NOMO-1 treated with dmso at 0.1 percent for 144 hours (cell line): ENCODE data around the gene TK1.
A peak's percentile ranks its signal among the peaks of the same experiment; 100 is the strongest.
"Not testable (repeated sequence)": the region's sequence is repeated elsewhere in the genome, so short reads cannot be mapped to it uniquely, and the experiment has no call there.

Experiments used
- DNase-seq: peaks from one replicate; lab custom pipeline; 2025; ENCODE audit not compliant: unreplicated experiment; lab: John Stamatoyannopoulos, UW

The TK1 gene

DNA sequence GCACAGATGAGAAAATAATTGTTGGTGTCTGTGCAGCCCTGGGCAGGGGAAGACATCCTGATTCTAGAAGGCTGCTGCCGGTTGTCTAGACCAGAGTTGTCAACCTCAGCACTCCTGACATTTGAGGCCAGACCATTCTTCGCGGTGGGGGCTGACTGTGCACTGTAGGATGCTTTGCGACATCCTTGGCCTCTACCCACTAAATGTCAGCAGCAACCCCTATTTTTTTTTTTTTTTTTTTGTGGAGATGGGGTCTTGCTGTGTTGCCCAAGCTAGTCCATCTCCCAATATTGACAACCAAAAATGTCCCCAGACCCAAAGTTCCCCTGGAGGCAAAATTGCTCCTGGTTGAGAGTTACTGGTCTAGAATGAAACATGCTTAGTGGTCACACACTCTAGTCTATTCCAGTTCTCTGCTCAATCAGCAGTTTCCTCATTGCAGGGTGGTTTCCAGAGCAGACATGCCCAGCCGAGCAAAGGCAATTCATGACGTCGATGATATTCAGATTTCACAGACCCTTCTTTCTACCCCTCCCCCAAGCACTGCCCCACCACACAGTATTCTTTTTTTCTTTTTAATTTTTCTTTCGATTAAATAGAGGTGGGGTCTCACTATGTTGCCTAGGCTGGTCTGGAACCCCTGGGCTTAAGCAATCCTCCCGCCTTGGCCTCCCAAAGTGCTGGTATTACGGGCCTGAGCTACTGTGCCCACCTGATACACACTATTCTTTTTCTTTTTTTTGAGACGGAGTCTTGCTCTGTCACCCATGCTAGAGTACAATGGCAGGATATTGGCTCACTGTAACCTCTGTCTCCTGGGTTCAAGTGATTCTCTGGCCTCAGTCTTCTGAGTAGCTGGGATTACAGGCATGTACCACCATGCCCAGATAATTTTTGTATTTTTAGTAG is 31.7 kb downstream of the TK1 start:
- peak; percentile 58 for DNase-seq

DNA sequence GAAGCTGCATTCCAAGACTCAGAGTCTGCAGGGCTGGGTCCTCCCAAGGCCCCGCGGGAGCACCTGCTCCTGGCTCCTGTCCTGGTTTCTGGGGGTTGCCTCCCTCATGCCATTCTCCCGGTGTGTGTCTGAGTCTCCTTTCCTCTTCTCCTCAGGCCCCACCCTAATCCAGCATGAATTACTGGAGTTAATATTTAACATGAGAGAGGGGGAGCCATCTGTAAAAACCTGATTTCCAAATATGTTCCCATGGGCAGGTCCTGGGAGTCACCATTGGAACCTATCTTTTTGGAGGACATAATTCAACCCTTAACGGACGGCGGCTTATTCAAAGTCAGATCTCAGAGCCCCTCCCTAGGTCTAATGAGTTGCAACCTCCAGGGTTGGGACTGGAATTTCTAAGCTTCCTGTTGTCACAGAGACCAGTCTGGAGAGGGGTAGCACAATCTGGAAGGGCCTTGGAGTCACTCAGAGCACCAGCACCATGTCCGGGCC is 35.3 kb downstream of the TK1 start:
- no peak for DNase-seq

DNA sequence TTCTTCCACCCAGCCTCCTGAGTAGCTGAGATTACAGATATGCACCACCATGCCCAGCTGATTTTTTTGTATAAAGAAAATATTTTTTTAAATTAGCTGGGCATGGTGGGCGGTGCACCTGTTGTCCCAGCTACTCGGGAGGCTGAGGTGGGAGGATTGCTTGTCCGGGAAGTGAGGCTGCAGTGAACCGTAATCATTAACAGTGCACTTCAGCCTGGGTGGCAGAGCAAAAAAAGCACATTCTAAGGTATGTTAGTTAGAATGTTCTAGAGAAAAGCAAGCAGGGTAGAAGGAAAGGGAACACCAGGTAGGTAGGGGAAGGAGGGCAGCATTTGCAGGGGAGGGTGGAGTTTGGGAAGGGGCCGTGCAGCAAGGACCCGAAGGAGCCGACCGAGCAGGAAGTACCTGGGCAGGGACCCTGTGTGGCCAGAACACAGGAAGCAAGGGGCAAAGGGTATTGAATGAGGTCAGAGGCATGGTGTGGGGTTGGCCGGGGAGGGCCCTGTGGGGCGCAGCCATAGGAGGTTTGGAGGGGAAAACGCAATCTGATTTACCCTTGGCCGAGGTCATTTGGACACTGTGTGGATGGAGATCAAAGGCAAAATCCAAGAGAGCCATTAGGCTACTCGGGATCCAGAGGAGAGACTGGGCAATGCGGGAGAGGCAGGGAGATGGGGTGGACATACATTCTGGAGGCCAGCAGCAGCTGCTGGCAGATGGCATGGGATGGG is 38.4 kb downstream of the TK1 start:
- no peak for DNase-seq

DNA sequence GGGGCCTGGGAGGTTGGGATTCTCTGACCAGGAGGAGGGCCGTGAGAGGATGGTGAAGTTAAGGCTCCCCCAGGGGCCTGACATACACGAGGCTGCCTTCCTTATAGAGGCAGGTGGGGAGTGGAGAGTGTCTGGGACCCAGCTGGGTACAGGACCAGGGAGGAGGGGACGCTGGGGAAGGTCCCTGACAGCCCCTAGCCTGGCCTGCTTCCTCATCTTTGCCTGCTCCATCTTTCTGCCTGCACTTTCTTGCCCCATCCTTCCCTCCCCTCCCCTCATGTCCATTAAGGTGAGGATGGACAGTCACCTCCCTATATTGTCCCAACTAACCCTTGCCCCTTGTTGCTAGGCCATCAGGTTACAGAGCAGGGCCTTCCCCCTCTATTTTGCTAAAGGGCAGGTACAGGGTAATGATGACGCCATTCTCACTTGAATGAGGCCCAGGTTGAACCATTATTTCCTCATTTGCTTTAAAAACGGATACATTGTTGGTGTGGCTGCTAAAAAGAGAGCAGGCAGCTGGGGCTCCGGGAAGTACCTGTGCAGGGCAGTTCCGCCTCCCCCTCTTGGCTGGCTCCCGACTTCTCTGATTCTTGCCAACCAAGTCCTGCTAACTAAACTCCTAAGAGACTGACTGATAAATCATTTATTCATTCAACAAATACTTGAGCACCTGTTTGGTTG is 39.4 kb downstream of the TK1 start:
- DNase-seq, result no peak

DNA sequence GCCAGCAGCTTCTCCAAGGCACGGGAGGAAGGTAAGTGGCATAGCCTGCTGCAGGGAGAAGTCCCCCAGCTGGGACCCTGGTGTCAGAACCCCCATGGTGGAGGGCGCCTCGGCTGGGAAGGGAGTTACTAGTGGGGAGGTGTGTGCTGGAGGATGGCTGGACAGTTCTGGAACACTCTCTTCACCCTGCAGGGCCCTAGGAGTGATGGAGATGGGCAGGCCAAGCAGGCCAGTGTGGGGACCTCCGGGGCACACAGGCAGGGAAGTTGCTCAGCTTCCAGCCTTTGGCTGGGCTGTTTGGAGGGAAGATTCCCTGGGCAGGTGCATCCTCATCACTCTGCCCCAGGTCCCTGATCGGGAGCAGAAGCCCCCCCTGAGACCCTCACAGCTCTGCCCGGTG is 40.0 kb downstream of the TK1 start:
- DNase-seq, result no peak

DNA sequence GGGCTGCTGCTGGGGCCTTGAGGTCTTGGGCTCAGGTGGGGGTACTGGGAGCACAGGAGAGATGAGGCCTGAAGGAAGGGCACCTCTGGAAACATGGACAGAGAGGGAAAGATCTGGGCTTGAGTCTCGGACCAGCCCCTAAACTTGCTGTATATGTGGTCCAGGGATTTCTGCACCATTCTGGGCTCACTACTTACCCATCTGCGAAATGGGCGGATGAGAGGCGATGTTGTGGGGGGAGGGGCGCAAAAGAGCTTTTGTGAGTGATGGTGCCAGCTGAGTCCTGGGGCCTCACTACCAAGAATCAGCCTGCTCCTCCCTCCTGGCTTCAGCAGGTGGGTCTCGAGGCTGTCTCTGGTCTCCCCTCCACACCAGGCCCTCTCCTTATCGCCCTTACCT is 40.4 kb downstream of the TK1 start:
- DNase-seq, result no peak

DNA sequence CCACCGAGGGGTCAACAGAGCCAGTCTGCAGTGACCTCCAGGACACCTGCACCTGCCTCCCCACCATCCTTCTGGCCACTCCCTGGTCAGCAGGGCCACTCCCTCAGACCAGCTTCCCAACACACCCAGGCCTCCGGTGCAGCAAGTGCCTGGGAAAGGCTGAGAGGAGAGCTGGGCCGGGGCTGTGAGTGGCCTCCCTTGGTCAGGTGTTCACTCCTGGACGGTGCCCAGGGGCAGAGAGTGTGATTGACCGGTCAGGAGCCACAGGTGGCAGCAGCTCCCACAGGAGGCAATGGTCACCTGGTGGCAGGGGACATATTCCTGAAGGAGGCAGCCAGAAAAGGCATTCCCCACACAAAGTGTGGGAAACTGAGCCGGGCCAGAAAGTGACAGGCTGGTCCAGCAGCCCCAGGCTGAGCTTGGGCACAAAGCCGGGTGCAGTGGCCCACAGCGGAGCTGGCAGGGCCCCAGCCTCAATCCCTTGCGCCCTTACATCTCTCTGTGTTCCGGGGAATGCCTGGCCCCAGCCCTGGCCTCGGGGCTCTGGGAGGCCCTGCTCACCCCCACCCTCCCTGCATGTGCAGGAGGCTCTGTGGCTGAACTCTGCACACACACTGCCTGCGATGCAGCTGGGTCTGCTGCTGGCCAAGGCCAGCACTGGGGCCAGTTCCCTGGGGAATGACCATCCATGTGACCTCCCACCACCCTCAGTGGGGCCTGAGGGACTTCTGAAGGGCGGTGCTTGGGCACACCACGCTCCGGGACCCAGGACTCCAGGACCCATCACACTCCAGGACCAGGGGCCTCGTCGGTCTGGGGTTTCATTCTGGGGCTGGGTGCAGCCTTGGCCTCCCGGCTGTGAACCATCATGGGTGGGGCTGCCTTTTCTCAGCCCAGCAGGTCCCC is 41.9 kb downstream of the TK1 start:
- no peak for DNase-seq

DNA sequence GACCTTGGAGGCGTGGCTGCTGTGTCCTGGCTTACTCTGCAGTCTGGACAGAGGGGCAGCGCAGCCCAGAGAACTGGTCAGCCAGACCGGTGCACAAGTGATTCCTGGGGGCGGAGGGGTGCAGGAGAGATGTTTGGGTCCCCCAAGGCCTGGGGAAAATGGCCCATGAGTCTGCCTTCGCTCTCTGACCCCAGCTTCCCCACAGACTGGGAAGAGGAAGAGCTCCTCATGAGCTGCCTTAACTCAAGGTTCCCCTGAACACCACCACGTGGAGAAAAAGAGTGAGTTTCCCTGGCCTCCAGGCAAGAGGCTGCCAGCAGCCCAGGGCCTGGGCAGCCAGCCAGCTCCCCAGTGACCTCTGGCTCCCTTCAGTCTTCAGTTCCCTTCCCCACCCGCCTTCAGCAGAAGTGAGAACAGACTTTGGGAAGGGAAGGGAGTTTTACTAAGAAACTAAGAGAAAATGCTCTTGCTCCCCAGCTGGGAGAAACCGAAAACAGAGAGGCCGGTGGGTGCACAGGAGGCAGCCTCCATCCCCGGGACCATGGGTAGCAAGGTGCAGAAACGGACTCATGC is 42.6 kb downstream of the TK1 start:
- peak; percentile 77 for DNase-seq

DNA sequence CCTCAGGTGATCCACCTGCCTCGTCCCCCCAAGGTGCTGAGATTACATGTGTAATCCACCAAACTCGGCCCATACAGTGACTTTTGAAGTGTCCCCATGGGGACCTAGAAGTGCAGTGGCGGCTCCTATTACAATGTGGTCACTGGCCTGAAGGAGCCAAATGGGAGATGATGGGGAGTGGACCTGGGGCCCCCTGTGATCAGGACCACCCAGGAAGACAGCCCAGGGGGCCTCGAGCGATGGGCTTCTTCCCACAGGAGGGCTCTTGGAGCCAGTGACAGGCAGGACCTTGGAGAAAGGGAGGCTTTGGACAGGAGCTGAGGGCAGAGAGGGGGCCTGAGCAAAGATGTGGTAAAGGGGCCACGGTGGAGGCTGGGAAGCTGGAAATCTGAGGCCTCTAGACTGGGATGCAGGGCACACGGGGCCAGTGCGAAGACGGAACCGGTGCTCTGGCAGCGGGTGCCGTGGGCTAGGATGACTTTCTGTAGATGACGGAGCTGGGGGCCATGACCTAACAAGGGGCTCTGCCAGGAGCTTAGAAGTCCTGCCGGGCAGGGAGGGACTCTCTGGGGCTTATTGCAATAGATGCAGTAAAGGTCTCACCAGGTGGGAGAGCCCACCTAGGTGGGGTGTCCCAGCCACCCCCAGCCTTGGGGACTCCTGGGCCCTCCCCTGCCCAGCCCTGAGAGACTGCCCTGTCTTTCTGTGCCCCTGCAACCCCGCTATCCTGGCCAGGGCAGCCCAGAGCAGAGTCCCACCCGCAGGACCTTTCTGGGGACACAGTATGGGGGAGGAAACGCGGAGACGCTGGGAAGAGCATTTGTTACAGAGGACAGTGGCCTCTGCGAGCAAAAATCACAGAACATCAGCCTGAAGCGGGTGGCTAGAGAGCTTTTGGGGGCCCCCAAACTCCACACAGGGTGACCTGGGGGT is 43.4 kb downstream of the TK1 start:
- no peak for DNase-seq

DNA sequence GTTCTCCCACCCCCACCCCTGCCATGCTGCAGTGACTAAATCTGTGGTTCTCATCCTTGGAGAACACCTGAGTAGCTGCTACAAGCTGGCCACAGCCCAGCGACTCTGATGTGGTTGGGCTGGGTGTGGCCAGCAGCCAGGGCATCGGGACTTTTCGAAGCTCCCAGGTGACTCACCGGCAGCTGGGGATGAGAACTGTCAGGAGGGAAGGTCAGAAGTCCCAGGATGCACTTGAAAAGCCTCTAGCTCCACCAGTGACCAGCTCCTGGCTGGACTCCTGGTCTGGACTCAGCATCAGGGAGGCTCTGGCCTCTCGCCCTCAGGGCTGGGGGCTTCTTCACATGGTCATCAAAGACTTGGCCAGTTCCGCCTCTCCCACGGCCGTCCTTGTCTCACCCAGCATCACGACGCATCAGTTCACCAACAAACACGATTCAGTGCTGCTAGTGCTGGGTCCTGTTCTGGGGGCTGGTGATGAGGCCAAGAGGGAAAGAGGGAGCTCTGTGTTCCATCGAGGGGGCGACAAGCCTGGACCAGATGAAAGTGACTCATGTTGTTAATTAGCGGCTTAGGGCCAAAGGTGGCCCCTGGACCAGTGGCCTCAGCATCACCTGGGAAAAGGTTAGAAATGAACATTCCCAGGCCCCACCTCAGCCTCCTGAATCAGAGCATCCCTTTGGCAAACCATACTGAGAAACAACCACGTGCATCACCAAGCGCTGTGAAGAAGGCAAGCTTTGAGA is 44.6 kb downstream of the TK1 start:
- DNase-seq, result no peak

DNA sequence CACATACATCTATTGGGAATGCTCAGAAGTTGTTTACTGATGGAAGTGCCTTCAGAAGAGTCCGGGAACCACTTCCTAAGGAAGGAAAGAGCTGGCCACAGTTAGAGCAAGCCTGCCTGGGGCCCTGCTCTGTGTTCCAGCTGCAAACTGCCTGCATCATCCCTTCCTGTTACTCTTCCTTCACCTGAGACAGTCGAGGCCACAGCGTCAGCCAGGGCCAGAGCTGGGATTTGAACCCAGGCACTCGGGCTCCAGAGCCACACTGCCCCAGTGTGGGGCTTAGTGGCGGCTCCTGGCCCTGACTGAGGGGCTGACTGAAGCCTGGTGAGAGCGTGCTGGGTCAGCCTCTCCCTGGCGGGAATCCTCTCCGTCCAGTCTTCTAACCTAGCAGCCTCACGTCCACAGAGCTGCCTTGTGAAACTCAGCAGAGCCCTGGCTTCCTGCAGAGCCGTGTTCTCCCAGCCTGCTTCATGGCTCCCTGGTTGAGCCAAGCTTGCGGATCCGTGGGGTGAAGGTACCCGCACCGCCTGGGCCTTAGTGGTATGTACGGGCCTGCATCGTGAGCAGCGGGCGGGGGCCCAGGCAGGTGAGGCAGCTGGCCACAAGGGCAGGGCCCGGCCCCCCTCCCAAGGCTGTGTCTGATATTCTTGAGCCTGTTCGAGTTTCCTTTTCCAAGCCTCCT is 45.3 kb downstream of the TK1 start:
- no peak for DNase-seq

DNA sequence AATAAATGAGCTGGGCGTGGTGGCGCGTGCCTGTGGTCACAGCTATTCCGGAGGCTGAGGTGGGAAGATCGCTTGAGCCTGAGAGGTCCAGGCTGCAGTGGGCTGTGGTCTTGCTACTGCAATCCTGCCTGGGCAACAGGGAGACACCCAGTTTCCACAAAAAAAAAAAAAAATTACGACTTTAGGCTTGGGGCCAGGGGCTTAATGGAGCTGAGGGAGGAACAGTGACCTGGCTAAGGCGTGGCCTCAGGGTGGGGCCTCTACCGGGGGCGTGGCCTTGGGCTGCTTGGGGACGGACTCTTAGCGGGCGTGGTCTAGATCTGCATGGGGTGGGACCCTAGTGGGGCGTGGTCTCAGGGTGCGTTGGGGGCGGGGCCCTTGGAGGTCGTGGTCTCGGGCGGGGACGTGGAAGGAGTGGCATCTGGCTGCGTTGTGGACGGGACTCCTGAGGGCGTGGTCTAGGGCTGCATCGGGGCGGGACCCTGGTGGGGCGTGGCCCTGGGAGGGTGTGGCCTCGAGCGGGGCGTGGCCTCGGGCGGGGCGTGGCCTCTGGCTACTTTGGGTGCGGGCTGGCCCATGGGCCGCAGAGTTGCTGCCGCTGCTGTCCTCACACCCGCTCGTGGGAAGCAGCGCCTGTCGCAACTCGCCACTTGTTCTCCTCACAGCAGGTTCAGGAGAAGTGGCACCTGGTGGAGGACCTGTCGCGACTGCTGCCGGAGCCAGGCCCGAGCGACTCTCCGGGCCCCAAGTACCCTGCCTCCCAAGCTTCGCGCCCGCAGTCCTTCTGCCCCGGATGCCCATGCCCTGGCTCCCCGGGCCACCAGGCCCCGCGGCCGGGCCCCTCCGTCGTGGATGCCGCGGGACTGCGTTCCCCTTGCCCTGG is 46.4 kb downstream of the TK1 start:
- peak; percentile 93 for DNase-seq

DNA sequence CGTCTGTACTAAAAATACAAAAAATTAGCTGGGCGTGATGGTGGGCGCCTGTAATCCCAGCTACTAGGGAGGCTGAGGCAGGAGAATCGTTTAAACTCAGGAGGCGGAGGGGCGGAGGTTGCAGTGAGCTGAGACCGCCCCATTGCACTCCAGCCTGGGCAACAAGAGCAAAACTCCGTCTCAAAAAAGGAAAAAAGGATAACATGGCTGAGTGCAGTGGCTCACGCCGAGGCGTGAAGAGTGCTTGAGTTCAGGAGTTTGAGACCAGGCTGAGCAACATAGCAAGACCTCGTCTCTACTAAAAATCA is 47.0 kb downstream of the TK1 start:
- not testable (repeated sequence) for DNase-seq

DNA sequence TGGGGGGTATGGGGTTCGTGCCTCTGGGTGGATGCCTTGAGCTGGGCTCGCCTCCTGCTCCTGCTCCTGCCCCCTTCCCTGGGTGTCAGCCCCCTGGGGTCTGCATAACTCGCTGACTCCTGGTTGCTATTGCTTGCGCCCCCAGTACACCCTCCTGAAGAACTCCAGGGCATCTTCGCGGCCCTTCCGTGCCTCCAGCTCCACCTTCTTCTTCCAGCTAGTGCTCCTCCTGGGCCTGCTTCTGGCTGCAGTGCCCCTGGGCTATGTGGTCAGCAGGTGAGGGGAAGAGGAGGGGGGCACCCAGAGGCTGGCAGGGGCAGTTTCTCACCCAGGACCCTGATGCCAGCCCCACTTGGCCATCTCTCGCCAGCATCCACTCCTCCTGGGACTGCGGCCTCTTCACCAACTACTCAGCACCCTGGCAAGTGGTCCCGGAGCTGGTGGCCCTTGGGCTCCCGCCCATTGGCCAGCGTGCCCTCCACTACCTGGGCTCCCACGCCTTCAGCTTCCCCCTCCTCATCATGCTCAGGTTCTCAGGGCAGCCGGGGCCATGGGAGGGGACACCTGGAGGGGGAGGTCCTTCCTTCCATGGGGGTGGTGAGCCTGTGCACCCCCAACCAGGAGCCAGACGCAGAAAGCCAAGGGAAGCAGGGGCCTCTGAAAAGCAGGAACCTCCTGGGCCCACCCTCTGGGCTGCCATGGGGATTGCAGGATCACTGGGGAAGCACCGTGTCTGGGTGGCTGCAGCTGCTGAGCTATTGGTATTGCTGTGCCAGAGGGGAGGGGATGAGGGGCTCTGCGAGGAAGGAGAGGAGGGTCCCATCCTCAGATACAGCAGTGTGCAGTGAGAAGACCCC is 48.4 kb downstream of the TK1 start:
- DNase-seq, result no peak

DNA sequence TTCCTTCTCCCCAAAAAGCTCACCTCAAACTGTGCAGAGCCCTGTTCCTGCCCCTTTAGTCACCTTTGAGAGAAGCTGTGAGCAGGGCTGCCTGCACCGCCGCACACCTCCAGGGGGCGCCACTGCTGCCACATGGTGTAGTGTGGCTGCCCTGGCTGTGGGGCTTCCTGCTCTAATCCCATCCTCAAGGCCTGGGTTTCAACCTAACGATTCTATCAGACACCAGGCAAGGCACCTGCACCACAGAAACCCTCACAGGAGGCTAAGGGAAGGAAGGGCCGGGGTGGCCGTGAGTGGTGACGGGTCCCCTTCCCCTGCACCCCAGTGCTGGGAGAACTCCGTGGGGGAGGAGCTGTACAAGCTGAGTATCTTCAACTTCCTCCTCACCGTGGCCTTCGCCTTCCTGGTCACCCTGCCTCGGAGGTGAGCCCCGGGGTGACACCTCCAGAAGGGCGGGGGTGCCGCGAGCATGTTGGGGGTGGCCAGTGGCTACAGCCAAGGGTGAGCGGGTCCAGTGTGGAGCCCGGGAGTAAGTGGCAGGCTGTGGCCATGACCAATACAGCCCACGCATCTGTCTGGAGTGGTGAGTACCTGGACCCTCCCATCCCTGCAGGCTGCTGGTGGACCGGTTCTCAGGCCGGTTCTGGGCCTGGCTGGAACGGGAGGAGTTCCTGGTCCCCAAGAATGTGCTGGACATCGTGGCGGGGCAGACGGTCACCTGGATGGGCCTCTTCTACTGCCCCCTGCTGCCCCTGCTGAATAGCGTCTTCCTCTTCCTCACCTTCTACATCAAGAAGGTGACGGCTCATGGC is 49.3 kb downstream of the TK1 start:
- no peak for DNase-seq
